ENCODE results near the gene TMEM208. TPM values are rescaled to one million over a fixed set of nuclear protein-coding genes. Genes with fewer than 3 reads are reported as not detected.

Gene TMEM208
- total RNA-seq, 2 experiments from 2014 or later = 32.3 to 39.7 TPM

DNA sequence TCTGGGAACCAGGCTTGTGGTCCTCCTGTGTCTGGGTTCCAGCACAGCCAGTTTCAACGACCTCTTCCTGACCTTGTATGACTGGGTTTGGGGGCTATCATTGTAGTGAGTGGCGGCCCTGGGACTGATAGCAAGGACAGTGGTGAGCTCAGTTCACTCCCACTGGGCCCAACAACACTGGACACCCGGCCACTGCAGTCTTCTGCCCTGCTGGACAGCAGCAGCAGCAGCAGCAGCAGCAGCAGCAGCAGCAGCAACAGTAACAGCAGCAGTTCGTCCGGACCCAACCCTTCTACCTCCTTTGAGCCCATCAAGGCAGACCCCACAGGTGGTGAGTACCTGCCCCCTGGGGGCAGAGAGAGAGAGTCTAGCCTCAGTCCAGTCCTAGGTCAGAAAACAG lies 31.3 kb upstream of the TMEM208 start:
- Mint-ChIP-seq H3K4me3 (no peak overlapping the region), H3K9me3 (ENCODE audit: low read depth) (no peaks in the 10 kb centered on the region), H3K36me3 (peaks cover 46% of the 10 kb centered on the region), H3K27me3 (no peaks in the 10 kb centered on the region), H3K4me1 (peaks cover 52% of the 10 kb centered on the region), H3K27ac (peak overlapping the region; percentile 47)
- ATAC-seq (no peak), DNase-seq (no peak)
- CTCF ChIA-PET = interaction anchor here (1.0 to 4.0 kb wide), 2 partner anchors 29 to 50 kb away, joined by 3 to 25 read pairs; partner anchors contain the start of gene FHOD1

DNA sequence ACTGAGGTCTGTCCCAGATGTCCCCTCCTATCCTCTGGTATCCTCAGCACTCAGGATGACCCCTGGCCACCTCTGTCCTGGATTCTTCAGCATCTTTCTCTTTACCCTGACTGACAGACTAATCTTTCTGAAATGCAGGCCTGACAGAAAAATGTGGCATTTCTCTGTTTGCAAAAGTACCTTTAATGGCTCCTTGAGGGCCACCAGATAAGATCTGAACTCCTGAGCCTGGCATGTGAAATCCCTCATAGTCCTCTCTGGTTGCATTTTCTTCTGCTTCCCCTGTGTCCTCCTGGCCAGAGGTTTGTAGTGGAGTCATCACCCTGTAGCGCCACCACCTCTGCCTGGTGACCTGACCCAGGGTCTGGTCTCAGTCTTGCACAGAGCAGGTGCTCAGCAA lies 30.0 kb upstream of the TMEM208 start:
- peaks cover 45% of the 10 kb centered on the region for H3K4me1 Mint-ChIP-seq
- H3K27ac Mint-ChIP-seq = no peak overlapping the region
- H3K27me3 Mint-ChIP-seq = no peaks in the 10 kb centered on the region
- H3K4me3 Mint-ChIP-seq = no peak overlapping the region
- ATAC-seq (no peak), DNase-seq (no peak)
- H3K9me3 Mint-ChIP-seq (ENCODE audit: low read depth) = no peaks in the 10 kb centered on the region
- CTCF ChIA-PET = interaction anchor here (0.7 to 3.2 kb wide), 3 partner anchors 11 to 49 kb away, joined by 3 to 19 read pairs (median 9); partner anchors contain the start of gene FHOD1
- peaks cover 48% of the 10 kb centered on the region for H3K36me3 Mint-ChIP-seq

DNA sequence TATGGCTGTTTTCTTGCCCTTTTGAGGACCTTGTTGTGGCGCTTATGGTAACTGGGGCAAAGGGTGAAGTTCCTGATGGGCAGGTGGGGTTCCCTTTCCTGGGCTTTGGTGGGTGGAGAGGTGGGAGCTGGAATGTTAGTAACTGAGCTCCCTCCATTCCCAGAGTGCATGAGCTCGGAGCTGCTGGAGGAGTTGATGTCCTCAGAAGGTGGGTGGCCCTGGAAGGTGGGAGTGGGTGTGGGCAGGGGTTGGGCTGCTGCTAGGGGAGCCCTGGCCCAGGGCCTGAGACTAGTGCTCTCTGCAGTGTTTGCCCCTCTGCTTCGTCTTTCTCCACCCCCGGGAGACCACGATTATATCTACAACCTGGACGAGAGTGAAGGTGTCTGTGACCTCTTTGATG lies 29.2 kb upstream of the TMEM208 start:
- Mint-ChIP-seq H3K9me3 (ENCODE audit: low read depth) (no peaks in the 10 kb centered on the region), H3K36me3 (peaks cover 46% of the 10 kb centered on the region), H3K27me3 (no peaks in the 10 kb centered on the region), H3K4me3 (no peak overlapping the region), H3K4me1 (peaks cover 41% of the 10 kb centered on the region), H3K27ac (no peak overlapping the region)
- CTCF ChIA-PET = interaction anchor here (0.7 to 3.2 kb wide), 7 partner anchors 11 to 244 kb away, joined by 3 to 19 read pairs (median 5); partner anchors contain the start of gene FHOD1
- DNase-seq = no peak
- ATAC-seq = no peak

DNA sequence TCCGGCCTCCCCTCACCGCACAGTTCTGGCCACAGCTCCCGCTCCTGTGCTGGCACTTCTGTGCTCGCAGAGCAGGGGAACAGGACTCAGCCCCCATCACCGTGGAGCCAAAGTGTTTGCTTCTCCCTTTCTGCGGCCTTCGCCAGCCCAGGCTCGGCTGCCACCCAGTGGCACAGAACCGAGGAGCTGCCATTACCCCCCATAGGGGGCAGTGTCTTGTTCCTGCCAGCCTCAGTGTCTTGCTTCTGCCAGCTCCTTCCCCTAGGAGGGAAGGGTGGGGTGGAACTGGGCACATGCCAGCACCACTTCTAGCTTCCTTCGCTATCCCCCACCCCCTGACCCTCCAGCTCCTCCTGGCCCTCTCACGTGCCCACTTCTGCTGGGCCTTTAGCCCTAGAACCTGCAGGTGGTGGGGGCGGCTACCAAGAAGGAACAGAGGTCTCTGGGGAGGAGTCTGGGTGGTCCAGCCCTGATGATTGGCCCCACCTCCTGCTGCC lies 28.6 kb upstream of the TMEM208 start:
- DNase-seq (no peak), ATAC-seq (peak; percentile 28)
- no peak overlapping the region for H3K27ac Mint-ChIP-seq
- peaks cover 36% of the 10 kb centered on the region for H3K4me1 Mint-ChIP-seq
- H3K27me3 Mint-ChIP-seq = no peaks in the 10 kb centered on the region
- CTCF ChIA-PET = interaction anchor here (0.8 to 3.2 kb wide), 8 partner anchors 10 to 245 kb away, joined by 3 to 19 read pairs (median 4); partner anchors contain the start of genes FHOD1 and TMEM208
- no peaks in the 10 kb centered on the region for H3K9me3 Mint-ChIP-seq (ENCODE audit: low read depth)
- peaks cover 44% of the 10 kb centered on the region for H3K36me3 Mint-ChIP-seq
- H3K4me3 Mint-ChIP-seq = no peak overlapping the region

DNA sequence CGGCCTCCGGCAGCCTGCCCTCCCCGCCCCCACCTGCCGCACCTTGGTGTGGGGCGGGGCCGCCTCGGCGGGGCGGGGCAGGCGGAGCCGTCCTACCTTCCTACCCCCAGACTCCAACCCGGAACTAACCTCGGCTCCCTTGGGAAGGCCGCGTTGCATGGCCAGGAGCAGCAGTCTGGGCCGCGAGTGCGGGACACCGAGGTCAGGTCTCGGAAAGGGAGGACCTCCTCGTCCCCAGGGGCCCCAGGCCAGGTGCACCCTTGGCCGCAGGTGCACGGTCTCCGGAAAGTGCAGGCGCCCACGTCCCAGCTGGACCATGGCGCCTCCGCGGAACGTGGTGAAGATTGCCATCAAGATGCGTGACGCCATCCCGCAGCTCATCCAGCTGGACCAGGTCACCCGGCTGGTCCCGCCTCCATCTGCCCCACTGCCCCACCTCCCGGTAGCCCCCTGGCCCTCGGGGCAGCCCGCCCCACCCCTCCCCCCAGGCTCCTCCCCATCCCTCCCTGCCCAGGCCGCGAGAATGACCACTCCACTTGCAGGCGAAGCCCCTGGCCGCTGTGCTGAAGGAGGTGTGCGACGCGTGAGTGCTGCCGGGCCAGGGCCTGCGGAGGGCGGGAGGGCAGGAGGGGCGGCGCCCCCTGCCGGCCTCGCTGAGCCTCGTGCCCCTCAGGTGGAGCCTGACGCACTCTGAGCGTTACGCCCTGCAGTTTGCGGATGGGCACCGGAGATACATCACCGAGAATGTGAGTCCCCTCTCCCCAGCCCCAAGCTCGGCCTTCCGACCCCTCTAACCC lies 27.7 kb upstream of the TMEM208 start, which contains the start of gene ELMO3:
ELMO3 (plus strand) TSS at position 121 of the 797 bp plus-strand sequence; CDS start at position 317, 196 bp downstream.
- no peaks in the 10 kb centered on the region for H3K9me3 Mint-ChIP-seq (ENCODE audit: low read depth)
- DNase-seq = no peak
- no peak within 1 kb of the TSS for H3K27ac Mint-ChIP-seq
- no peak for ATAC-seq
- no peaks in the 10 kb centered on the region for H3K27me3 Mint-ChIP-seq
- CTCF ChIA-PET = interaction anchor here (1.0 to 3.2 kb wide), 5 partner anchors 9 to 246 kb away, joined by 4 to 19 read pairs (median 6); partner anchors contain the start of genes FHOD1 and TMEM208
- H3K4me1 Mint-ChIP-seq = peaks cover 26% of the 10 kb centered on the region
- H3K4me3 Mint-ChIP-seq = no peak within 1 kb of the TSS
- peaks cover 39% of the 10 kb centered on the region for H3K36me3 Mint-ChIP-seq

DNA sequence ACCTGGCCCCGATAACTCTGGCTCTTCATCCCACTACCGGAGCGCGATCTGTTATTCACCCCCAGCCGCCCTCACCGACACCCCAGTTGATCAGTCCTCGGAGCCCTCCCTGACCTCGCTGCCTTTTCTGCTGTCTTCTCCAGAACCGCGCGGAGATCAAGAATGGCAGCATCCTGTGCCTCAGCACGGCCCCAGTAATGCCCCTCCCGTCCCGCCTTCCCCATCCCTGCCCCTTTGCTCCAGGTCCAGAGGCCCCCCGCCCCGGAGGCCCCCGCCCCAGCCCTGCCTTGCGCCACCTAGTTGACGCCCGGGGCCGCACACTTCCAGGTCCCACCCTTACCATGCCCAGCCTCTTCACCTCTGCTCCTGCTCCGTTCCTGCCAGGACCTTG lies 27.1 kb upstream of the TMEM208 start:
- H3K4me3 Mint-ChIP-seq = no peak overlapping the region
- ATAC-seq (no peak), DNase-seq (no peak)
- H3K27ac Mint-ChIP-seq = no peak overlapping the region
- CTCF ChIA-PET = interaction anchor here (2.7 kb wide), 1 partner anchor 9 kb away, joined by 9 read pairs; no protein-coding TSS in a partner anchor
- H3K4me1 Mint-ChIP-seq = peaks cover 20% of the 10 kb centered on the region
- H3K27me3 Mint-ChIP-seq = no peaks in the 10 kb centered on the region
- H3K9me3 Mint-ChIP-seq (ENCODE audit: low read depth) = no peaks in the 10 kb centered on the region
- H3K36me3 Mint-ChIP-seq = peaks cover 35% of the 10 kb centered on the region

DNA sequence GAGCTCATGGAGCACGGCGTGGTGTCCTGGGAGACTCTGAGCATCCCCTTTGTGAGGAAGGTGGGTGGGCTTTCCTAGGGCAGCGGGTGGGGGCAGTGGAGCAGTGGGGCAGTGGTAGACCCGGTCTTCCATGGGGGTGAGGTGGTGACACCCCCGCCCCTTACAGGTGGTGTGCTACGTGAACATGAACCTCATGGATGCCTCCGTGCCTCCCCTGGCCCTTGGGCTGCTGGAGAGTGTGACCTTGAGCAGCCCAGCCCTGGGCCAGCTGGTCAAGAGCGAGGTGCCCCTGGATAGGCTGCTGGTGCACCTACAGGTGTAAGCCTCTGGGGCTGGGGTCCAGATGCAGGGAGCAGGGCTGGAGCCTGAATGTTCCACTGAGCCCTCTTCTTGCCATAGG lies 26.4 kb upstream of the TMEM208 start:
- Mint-ChIP-seq H3K9me3 (ENCODE audit: low read depth) (no peaks in the 10 kb centered on the region), H3K36me3 (peaks cover 29% of the 10 kb centered on the region), H3K27ac (no peak overlapping the region), H3K27me3 (no peaks in the 10 kb centered on the region), H3K4me3 (no peak overlapping the region), H3K4me1 (peaks cover 15% of the 10 kb centered on the region)
- ATAC-seq = no peak
- CTCF ChIA-PET = no interaction called here
- no peak for DNase-seq

DNA sequence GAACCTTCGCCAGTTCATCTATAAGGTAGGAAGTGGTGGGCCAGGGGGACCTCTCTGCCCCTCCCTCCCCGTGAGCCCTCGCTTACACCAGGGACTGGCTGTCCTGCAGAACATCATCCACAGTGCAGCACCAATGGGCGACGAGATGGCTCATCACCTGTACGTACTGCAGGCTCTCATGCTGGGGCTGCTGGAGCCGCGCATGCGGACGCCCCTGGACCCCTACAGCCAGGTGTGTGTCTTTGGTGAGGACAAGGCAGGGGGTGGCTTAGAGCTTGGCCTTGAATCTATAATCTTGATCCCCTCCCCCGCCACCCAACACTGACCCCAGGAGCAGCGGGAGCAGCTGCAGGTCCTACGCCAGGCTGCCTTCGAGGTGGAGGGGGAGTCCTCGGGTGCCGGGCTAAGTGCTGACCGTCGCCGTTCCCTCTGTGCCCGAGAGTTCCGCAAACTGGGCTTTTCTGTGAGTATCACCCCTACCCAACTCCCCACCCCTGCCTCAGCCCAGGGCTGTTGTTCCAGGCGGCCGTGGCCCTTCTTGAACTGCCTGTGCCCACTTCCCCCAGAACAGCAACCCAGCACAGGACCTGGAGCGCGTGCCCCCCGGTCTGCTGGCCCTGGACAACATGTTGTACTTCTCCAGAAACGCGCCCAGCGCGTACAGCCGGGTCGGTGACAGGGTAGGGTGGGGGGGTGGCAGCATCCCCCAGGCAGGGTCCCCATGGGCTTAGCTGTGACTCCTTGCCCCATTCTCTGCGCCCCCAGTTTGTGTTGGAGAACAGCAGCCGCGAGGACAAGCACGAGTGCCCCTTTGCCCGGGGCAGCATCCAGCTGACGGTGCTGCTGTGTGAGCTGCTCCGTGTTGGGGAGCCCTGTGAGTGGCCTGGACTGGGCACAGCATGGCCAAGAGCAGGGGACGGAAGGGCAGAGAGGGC lies 25.3 kb upstream of the TMEM208 start:
- DNase-seq (no peak), ATAC-seq (no peak)
- Mint-ChIP-seq H3K9me3 (ENCODE audit: low read depth) (no peaks in the 10 kb centered on the region), H3K36me3 (peaks cover 19% of the 10 kb centered on the region), H3K4me1 (peaks cover 4% of the 10 kb centered on the region), H3K27ac (no peak overlapping the region), H3K27me3 (no peaks in the 10 kb centered on the region), H3K4me3 (no peak overlapping the region)
- CTCF ChIA-PET = no interaction called here

DNA sequence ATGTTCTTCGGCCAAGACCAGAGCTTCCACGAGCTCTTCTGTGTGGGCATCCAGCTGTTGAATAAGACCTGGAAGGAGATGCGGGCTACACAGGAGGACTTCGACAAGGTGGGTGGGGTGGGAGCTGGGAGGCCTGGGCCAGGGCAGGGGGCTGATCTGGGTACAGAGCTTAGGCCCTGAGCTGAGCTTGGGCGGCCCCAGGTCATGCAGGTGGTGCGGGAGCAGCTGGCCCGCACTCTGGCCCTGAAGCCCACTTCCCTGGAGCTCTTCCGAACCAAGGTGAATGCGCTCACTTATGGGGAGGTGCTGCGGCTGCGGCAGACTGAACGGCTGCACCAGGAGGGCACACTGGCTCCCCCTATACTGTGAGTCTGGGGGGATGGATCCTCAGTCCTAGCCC lies 24.5 kb upstream of the TMEM208 start:
- no peaks in the 10 kb centered on the region for H3K4me1 Mint-ChIP-seq
- CTCF ChIA-PET = interaction anchor here (1.2 kb wide), 1 partner anchor 9 kb away, joined by 3 read pairs; no protein-coding TSS in a partner anchor
- peaks cover 14% of the 10 kb centered on the region for H3K36me3 Mint-ChIP-seq
- ATAC-seq = no peak
- H3K9me3 Mint-ChIP-seq (ENCODE audit: low read depth) = no peaks in the 10 kb centered on the region
- DNase-seq = no peak
- no peak overlapping the region for H3K4me3 Mint-ChIP-seq
- no peak overlapping the region for H3K27ac Mint-ChIP-seq
- no peaks in the 10 kb centered on the region for H3K27me3 Mint-ChIP-seq

DNA sequence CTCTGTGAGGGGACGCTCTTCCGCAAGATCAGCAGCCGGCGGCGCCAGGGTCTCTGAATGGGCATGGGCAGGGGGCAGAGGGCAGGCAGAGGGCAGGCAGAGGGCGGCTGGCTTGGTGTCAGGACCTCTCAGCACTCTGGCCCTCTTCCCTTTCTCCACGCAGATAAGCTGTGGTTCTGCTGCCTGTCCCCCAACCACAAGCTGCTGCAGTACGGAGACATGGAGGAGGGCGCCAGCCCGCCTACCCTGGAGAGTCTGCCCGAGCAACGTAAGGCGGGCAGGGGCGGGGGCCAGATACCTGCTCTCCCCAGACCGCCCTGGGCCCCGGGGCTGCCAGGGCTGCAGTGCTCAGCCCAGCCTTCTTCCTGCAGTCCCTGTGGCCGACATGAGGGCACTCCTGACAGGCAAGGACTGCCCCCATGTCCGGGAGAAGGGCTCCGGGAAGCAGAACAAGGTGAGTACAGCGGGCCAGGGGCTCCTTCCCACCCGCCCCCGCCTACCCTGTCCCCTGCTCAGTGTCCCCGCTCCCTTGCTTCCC lies 23.9 kb upstream of the TMEM208 start:
- no peak for ATAC-seq
- peaks cover 9% of the 10 kb centered on the region for H3K36me3 Mint-ChIP-seq
- H3K4me1 Mint-ChIP-seq = no peaks in the 10 kb centered on the region
- no peaks in the 10 kb centered on the region for H3K9me3 Mint-ChIP-seq (ENCODE audit: low read depth)
- H3K4me3 Mint-ChIP-seq = no peak overlapping the region
- H3K27ac Mint-ChIP-seq = no peak overlapping the region
- CTCF ChIA-PET = interaction anchor here (1.2 kb wide), 1 partner anchor 9 kb away, joined by 3 read pairs; no protein-coding TSS in a partner anchor
- no peaks in the 10 kb centered on the region for H3K27me3 Mint-ChIP-seq
- no peak for DNase-seq

DNA sequence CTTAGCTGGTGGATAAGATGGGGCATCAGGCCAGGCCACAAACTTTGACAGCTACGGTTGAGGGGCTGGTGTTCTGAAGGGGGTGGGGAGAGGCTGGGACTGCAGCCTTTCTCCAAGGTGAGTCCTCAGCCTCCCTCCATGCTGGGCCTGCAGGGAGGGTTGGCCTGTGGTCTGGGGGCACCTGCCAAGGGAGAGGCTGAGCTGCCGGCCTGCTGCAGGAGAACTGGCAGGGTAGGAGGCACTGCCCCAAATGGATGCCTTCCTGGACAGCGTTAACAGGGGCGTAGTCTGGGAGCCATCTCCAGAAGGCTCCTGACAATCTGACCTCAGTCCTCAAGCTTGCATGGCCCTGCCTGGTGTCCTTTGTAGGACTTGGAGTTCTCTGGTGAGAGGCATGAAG lies 22.9 kb upstream of the TMEM208 start:
- Mint-ChIP-seq H3K27me3 (no peaks in the 10 kb centered on the region), H3K27ac (no peak overlapping the region), H3K9me3 (ENCODE audit: low read depth) (no peaks in the 10 kb centered on the region), H3K4me1 (no peaks in the 10 kb centered on the region), H3K36me3 (peaks cover 7% of the 10 kb centered on the region), H3K4me3 (no peak overlapping the region)
- no peak for DNase-seq
- ATAC-seq = no peak
- CTCF ChIA-PET = interaction anchor here (1.0 kb wide), 1 partner anchor 15 kb away, joined by 3 read pairs; no protein-coding TSS in a partner anchor

DNA sequence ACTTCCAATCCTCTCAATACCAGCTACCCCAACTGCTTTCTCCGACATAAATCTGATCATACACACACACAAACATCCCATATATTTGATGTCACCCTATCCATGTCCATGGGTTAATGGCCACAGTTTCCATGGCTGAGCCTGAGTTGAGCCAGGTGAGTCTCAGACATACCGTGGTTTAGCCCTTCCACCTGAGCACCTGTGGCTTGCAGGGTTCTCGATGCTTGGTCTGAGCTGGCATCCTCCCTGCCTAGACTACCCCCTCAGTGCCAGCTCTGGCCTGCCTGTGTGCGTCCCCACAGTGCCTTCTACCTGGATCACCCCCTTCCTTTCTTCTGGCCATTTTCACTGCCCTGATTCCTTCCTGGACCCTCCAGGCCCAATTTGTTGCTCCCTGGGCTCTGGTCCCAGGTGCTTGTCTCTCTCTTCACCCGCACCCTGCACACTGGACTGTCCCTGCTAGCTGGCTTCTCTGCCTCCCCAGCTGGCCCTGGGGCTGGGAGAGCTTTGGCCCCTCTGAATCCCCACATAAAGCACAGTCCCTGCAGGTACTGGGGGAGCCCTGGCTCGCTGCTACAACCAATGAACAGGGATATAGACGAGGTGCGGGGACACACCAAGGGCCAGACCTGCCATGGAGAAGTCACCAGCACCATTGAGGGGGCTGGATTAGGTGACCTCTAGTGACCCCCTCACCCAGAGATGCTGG lies 20.6 kb upstream of the TMEM208 start:
- H3K4me3 Mint-ChIP-seq = no peak overlapping the region
- CTCF ChIA-PET = no interaction called here
- peaks cover under 1% of the 10 kb centered on the region for H3K36me3 Mint-ChIP-seq
- H3K4me1 Mint-ChIP-seq = no peaks in the 10 kb centered on the region
- H3K9me3 Mint-ChIP-seq (ENCODE audit: low read depth) = no peaks in the 10 kb centered on the region
- H3K27ac Mint-ChIP-seq = no peak overlapping the region
- ATAC-seq (no peak), DNase-seq (no peak)
- H3K27me3 Mint-ChIP-seq = no peaks in the 10 kb centered on the region

Measured in activated CD8-positive, alpha-beta memory T cell treated with anti-CD3 and anti-CD28 coated beads, Interleukin-2, amount 10 ng/mL, durations not matched to agents 7 days and 5 days (primary cell).